H1 (cell line): ENCODE measurements around the gene CENPW.

Source experiments
- ATF3 ChIP-seq: IDR thresholded peaks from 2 replicates; pipeline ENCODE4 v1.6.1; 2011; ENCODE audit warnings: low read depth, mild to moderate bottlenecking, low read length; ENCODE audit not compliant: insufficient read depth
- CBX5 ChIP-seq: fragments of 300-800, 300-1000 bp; sonication (generic); IDR thresholded peaks from 2 replicates; pipeline ENCODE4 v1.7.1; 2016; ENCODE audit warnings: antibody characterized with exemption, low read length, low read depth
- CTBP2 ChIP-seq: IDR thresholded peaks from 2 replicates; pipeline ENCODE4 v1.7.0; 2011; ENCODE audit warnings: borderline replicate concordance, mild to moderate bottlenecking, moderate library complexity, mixed read lengths, low read length; ENCODE audit not compliant: insufficient read depth, insufficient read length
- CTCF ChIP-seq, 3 experiments: IDR thresholded peaks; 1 replicate in 2 of 3; 2 replicates in 1 of 3; pipeline versions ENCODE4 v1.5.1 to v1.6.1; 2011; ENCODE audit warnings: low read length in 3 of 3, mild to moderate bottlenecking in 3 of 3, inconsistent platforms in 2 of 3, low read depth in 1 of 3, moderate library complexity in 1 of 3; ENCODE audit not compliant: insufficient read depth in 1 of 3; ENCODE audit errors: control extremely low read depth in 1 of 3
- GABPA ChIP-seq: IDR thresholded peaks from 2 replicates; pipeline ENCODE4 v1.6.1; 2011; ENCODE audit warnings: mild to moderate bottlenecking, low read length, moderate library complexity, borderline replicate concordance; ENCODE audit not compliant: insufficient read depth
- HDAC6 ChIP-seq: IDR thresholded peaks from one replicate; pipeline ENCODE4 v1.7.1; 2012; ENCODE audit warnings: low read depth, mild to moderate bottlenecking, inconsistent platforms, low read length, moderate library complexity
- KDM1A ChIP-seq: fragments of 200-600, 300-600 bp; sonication (generic); IDR thresholded peaks from 2 replicates; pipeline ENCODE4 v1.7.1; 2016; ENCODE audit warnings: mild to moderate bottlenecking, low read length, borderline replicate concordance
- MAX ChIP-seq: IDR thresholded peaks from 2 replicates; pipeline ENCODE4 v1.6.1; 2012; ENCODE audit warnings: inconsistent platforms
- NRF1 ChIP-seq: IDR thresholded peaks from 2 replicates; pipeline ENCODE4 v1.6.1; 2011; ENCODE audit warnings: mild to moderate bottlenecking, low read depth, low read length, improper control_type of control experiment
- POLR2A ChIP-seq, 2 experiments: IDR thresholded peaks; 1 replicate in 1 of 2; 2 replicates in 1 of 2; pipeline ENCODE4 v1.6.1; 2011; ENCODE audit warnings: low read depth in 2 of 2, low read length in 2 of 2, mild to moderate bottlenecking in 2 of 2; ENCODE audit errors: control extremely low read depth in 1 of 2
- RAD21 ChIP-seq, 2 experiments: IDR thresholded peaks in 1 of 2; conservative IDR thresholded peaks in 1 of 2; 2 replicates each; pipeline ENCODE4 v1.6.1; 2011; ENCODE audit warnings: low read depth in 2 of 2, low read length in 2 of 2, improper control_type of control experiment in 1 of 2, inconsistent platforms in 1 of 2, mild to moderate bottlenecking in 1 of 2, moderate library complexity in 1 of 2
- SRF ChIP-seq: IDR thresholded peaks from 2 replicates; pipeline ENCODE4 v1.6.1; 2011; ENCODE audit warnings: mild to moderate bottlenecking, low read depth, low read length, moderate library complexity
- USF2 ChIP-seq: IDR thresholded peaks from 2 replicates; pipeline ENCODE4 v1.6.1; 2011; ENCODE audit warnings: low read length, improper control_type of control experiment
- YY1 ChIP-seq: IDR thresholded peaks from 2 replicates; pipeline ENCODE4 v1.6.1; 2011; ENCODE audit warnings: low read depth, mild to moderate bottlenecking, low read length

- TF ChIP-seq CTCF (IDR thresholded peaks at IDR 0.05; ENCODE audit: control extremely low read depth in 1 of 3, insufficient read depth in 1 of 3, low read depth in 1 of 3, low read length in 3 of 3) (no peak), NRF1 (no peak), CBX5 (no peak), MAX (no peak), SRF (no peak), GABPA (no peak), CTBP2 (no peak), HDAC6 (no peak), POLR2A (IDR thresholded peaks at IDR 0.05; ENCODE audit: control extremely low read depth in 1 of 2, low read depth in 2 of 2, low read length in 2 of 2) (no peak), KDM1A (no peak), YY1 (no peak), RAD21 (IDR thresholded peaks at IDR 0.05 in 1 of 2, conservative IDR thresholded peaks at IDR 0.05 in 1 of 2; ENCODE audit: low read depth in 2 of 2, low read length in 2 of 2) (no peak), USF2 (no peak), ATF3 (no peak)
These were observed 37.8 kb downstream of the CENPW start for GRCh38 chr6:126377594-126378153.
